T-helper 1 cell treated with Interleukin-12 subunit alpha and Interleukin-12 subunit beta and Interleukin-4 antibody, amounts not matched to agents 30 ng/mL and 1 ng/mL, for 36 hours (primary cell): ENCODE data around the gene HOPX. TPM values are rescaled to one million over a fixed set of nuclear protein-coding genes. Genes with fewer than 3 reads are reported as not detected.

ENCODE experiments used
- total RNA-seq: library from RNA; stranded (reverse); gene quantifications from 2 replicates; pipeline ENCODE4 v1.2.3, GENCODE V29; 2022

HOPX gene
- total RNA-seq, 1 donor from 2014 or later = 93.4 TPM

Other genes starting within 250 kb of the HOPX start
- 26.4 and 29.3 TPM in 2 replicates for gene PPAT, start 245.7 kb downstream of the HOPX start, total RNA-seq
- gene PAICS, start 245.0 kb downstream of the HOPX start, total RNA-seq = 120 and 121 TPM in 2 replicates
- 147 and 152 TPM in 2 replicates for gene SRP72, start 213.7 kb downstream of the HOPX start, total RNA-seq
- 0.07 and 0.15 TPM in 2 replicates for gene ARL9, start 175.5 kb downstream of the HOPX start, total RNA-seq
- 0.37 TPM in 1 of 2 replicates, not detected in the other for gene SPINK2, start 140.4 kb upstream of the HOPX start, total RNA-seq
- 61.4 and 62.4 TPM in 2 replicates for gene REST, start 226.6 kb upstream of the HOPX start, total RNA-seq